ENCODE measurements around the gene HPGDS.

Gene HPGDS

DNA sequence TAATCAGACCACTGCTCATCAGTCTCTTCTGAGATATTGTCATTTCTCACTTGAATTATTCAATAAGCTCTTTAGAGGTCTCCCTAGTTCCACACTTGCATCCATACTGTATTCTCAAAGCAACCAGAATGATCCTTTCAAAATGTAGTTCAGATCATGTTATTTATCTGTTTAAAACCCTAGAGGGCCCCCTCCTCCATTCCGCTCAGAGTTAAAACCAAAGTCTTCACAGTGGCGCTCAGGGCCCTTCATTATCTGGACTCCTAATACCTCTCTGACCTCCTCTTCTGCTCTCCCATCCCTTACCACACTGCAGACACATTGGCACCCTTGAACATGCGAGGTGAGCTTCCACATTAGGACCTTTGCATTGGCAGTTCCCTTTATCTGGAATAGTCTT, 32.7 kb upstream of the HPGDS start:
- H3K4me3 ChIP-seq (ENCODE audit: low read depth, low read length): no peak overlapping the region
- in situ Hi-C loops (cut with HindIII; ENCODE audit: low sequenced_read_pairs): no loop called here
- DNase-seq (ENCODE audit: low read depth): no peak
- TF ChIP-seq, protein P1, sequence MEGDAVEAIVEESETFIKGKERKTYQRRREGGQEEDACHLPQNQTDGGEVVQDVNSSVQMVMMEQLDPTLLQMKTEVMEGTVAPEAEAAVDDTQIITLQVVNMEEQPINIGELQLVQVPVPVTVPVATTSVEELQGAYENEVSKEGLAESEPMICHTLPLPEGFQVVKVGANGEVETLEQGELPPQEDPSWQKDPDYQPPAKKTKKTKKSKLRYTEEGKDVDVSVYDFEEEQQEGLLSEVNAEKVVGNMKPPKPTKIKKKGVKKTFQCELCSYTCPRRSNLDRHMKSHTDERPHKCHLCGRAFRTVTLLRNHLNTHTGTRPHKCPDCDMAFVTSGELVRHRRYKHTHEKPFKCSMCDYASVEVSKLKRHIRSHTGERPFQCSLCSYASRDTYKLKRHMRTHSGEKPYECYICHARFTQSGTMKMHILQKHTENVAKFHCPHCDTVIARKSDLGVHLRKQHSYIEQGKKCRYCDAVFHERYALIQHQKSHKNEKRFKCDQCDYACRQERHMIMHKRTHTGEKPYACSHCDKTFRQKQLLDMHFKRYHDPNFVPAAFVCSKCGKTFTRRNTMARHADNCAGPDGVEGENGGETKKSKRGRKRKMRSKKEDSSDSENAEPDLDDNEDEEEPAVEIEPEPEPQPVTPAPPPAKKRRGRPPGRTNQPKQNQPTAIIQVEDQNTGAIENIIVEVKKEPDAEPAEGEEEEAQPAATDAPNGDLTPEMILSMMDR (IDR thresholded peaks at IDR 0.05; ENCODE audit: low read depth, low read length, missing control alignments): no peak

DNA sequence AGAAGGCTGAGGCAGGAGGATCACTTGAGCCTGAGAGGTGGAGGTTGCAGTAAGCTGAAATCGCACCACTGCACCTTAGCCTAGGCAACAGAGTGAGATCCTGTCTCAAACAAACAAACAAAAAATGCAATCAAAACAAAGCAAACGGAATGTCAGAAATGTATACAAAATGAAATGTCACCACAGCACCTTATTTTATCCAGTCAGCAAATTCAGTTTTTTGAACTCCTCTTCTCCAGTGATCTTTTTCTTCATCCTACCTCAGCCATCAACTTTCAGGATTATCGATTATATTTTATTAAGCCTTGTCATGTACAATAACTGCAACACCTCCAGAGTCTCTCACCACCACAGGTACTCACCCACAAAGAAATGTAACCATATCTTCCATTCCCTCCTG, 31.1 kb upstream of the HPGDS start:
- H3K4me3 ChIP-seq (ENCODE audit: low read depth, low read length): no peak overlapping the region
- TF ChIP-seq, protein P1 (IDR thresholded peaks at IDR 0.05; ENCODE audit: low read depth, low read length, missing control alignments): no peak
- no peak for DNase-seq (ENCODE audit: low read depth)
- in situ Hi-C loops (cut with HindIII; ENCODE audit: low sequenced_read_pairs): no loop called here

DNA sequence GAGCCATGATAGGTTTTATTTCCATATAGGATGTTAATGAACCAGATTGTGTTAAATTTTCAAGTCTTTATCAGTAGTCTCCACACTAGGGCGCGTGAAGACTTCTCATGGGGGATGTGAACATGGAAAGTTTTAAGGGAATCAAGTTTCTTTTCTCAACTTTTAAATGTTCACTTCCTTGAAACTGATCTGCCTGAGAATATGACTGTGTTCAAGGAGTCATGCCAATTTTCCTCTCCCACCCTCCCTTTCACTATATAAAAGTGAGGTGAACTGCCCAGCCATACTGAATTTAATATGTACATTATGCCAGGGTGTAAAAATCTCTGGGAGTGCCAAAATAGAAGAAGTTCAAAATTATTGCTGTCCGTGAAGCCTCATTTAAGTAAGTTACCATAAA, 30.4 kb upstream of the HPGDS start:
- in situ Hi-C loops (cut with HindIII; ENCODE audit: low sequenced_read_pairs): no loop called here
- TF ChIP-seq, protein P1 (IDR thresholded peaks at IDR 0.05; ENCODE audit: low read depth, low read length, missing control alignments): no peak
- no peak for DNase-seq (ENCODE audit: low read depth)
- H3K4me3 ChIP-seq (ENCODE audit: low read depth, low read length): no peak overlapping the region

DNA sequence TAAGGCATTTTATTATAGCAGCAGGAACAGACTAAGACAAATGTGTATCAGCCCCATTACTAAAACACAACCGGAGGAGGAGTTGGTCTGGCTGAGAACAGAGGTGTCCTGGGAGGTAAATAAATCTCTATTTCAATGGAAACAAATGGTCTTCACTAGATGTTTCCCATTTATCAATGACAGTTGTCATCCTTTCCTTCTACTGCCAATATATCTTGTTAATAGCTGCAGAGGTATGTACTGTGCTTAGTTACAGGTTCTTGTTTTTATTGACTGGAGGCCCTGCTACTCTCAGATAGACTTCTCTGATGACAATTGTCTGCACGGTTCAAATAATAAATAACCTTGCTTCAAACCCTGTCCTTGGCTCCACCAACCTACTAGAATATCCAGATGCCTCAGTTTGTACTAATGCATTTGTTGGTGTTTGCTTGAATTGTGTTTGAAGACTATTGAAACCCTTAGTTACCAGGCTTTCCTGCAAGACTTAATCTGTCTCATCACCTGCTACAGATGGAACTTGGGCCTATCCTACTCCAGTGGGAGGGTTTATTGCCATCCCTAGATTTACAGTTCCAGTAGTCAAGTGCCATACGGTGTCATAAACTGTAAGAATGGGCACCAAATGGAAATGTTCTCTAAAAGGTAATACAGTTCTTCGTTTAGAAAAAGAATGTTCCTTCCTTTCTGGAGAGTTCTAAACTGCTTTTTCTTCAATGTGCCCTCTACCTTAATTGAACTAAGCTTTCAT, 29.8 kb upstream of the HPGDS start:
- no peak overlapping the region for H3K4me3 ChIP-seq (ENCODE audit: low read depth, low read length)
- in situ Hi-C loops (cut with HindIII; ENCODE audit: low sequenced_read_pairs): no loop called here
- TF ChIP-seq, protein P1 (IDR thresholded peaks at IDR 0.05; ENCODE audit: low read depth, low read length, missing control alignments): no peak
- no peak for DNase-seq (ENCODE audit: low read depth)

DNA sequence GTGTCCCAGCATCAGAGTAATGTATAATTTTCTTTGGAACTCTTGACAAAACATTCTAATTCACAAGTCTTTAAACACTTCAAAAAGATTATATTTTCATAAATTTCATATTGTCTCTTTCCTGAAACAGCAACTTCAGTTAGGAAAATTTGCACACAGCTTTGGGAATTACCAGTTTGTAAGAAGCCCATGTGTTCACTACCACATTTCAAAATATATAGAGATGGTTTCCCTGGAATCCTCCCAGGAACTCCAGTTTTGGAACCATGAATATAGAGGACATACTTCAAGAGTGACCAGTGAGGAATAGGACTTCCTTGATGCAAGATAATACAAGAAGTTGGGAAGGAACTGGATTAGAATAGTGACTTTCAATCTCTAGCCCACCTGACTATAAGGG, 28.7 kb upstream of the HPGDS start:
- no peak for DNase-seq (ENCODE audit: low read depth)
- in situ Hi-C loops (cut with HindIII; ENCODE audit: low sequenced_read_pairs): no loop called here

DNA sequence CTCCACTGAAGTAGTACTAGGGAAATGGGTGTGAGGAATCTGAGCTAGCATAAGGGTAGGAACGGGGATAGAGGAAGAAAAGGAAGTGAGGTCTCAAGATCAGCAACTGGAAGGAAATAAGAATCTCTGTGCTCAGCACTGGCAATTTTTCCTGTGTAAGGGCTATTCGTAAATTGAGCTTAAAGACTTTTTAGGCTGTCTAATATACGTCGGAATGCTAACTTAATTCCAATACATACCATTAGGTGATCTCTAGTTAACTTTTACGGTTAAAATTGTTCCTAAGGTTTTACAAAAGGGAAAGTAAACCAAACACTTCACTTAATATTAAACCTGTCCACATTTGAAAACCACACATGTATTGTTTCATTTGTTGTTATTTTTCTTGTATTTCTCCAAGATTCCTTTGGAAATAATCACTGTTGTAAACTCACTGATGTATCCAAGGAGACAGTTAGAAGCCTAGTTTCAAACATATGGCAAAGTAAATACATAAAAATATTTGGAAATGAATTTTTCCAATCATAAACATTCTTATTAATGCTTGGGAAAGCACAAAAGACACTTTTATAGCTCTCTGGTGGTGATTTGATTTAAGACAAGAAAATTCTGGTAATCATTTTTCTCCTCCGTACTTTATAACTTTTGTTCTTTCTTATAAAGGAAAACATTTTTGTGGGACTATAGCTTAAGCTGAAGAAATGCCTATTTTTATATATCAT, 28.1 kb upstream of the HPGDS start:
- TF ChIP-seq, protein P1 (IDR thresholded peaks at IDR 0.05; ENCODE audit: low read depth, low read length, missing control alignments): no peak
- no peak overlapping the region for H3K4me3 ChIP-seq (ENCODE audit: low read depth, low read length)
- in situ Hi-C loops (cut with HindIII; ENCODE audit: low sequenced_read_pairs): no loop called here
- no peak for DNase-seq (ENCODE audit: low read depth)

More for the DNA sequence above, 28.7 kb upstream of the HPGDS start:
- TF ChIP-seq, protein P1 (IDR thresholded peaks at IDR 0.05; ENCODE audit: low read depth, low read length, missing control alignments): no peak
- H3K4me3 ChIP-seq (ENCODE audit: low read depth, low read length): no peak overlapping the region
